ENCODE data around the gene TSPOAP1. TPM values are rescaled to one million over a fixed set of nuclear protein-coding genes. Genes with fewer than 3 reads are reported as not detected.

Gene TSPOAP1
- total and polyA plus RNA-seq, 10 of the 15 experiments (the other 5 are each of a cell fraction or from before 2014, with no cell fraction given), result 0.58 to 16.4 (median 4.2) TPM; not detected in 1

DNA sequence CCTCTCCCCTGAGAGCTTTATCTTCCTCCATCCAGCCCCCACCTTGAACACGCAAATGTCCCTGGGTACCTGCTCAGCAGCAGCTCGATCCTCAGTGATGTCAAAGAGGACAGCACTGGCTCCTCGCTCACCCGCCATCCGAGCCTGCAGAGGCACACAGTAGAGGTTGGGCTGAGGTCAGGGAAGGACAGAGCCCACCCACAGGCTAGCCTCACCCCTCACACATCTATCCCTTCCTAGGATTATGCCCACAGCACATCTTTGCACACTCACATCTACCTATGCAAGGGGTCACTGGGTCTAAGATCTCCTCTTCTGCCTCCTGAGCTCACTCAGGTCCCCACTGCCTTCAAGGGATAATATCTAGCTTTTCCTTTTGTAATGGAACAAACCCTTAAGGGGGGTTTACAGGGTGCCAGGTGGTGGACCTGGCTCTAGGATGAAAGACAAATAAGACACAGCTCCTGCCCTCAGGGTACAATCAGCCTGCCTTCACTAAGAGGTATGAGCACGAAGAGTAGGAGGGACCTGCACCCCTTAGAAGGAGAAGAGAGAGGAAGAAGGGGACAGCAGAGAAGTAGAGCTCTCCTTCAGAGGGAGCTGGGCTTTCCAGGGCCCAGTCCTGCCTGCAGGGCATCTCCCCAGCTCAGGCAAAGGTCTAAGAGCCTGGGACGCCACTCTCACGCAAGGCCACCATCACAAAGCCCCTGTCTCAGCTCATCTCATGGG lies 35.0 kb upstream of the TSPOAP1 start (continued):
- TF ChIP-seq, protein P1, sequence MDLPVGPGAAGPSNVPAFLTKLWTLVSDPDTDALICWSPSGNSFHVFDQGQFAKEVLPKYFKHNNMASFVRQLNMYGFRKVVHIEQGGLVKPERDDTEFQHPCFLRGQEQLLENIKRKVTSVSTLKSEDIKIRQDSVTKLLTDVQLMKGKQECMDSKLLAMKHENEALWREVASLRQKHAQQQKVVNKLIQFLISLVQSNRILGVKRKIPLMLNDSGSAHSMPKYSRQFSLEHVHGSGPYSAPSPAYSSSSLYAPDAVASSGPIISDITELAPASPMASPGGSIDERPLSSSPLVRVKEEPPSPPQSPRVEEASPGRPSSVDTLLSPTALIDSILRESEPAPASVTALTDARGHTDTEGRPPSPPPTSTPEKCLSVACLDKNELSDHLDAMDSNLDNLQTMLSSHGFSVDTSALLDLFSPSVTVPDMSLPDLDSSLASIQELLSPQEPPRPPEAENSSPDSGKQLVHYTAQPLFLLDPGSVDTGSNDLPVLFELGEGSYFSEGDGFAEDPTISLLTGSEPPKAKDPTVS (IDR thresholded peaks at IDR 0.05; ENCODE audit: low read depth, low read length), result no peak
- TF ChIP-seq BCL11A (IDR thresholded peaks at IDR 0.05; ENCODE audit: low read depth, low read length), result no peak
- no peak for TF ChIP-seq EP300 (IDR thresholded peaks at IDR 0.05; ENCODE audit: borderline replicate concordance in 1 of 2, control insufficient read depth in 1 of 2, low read depth in 2 of 2, low read length in 2 of 2)
- TF ChIP-seq, protein P2, sequence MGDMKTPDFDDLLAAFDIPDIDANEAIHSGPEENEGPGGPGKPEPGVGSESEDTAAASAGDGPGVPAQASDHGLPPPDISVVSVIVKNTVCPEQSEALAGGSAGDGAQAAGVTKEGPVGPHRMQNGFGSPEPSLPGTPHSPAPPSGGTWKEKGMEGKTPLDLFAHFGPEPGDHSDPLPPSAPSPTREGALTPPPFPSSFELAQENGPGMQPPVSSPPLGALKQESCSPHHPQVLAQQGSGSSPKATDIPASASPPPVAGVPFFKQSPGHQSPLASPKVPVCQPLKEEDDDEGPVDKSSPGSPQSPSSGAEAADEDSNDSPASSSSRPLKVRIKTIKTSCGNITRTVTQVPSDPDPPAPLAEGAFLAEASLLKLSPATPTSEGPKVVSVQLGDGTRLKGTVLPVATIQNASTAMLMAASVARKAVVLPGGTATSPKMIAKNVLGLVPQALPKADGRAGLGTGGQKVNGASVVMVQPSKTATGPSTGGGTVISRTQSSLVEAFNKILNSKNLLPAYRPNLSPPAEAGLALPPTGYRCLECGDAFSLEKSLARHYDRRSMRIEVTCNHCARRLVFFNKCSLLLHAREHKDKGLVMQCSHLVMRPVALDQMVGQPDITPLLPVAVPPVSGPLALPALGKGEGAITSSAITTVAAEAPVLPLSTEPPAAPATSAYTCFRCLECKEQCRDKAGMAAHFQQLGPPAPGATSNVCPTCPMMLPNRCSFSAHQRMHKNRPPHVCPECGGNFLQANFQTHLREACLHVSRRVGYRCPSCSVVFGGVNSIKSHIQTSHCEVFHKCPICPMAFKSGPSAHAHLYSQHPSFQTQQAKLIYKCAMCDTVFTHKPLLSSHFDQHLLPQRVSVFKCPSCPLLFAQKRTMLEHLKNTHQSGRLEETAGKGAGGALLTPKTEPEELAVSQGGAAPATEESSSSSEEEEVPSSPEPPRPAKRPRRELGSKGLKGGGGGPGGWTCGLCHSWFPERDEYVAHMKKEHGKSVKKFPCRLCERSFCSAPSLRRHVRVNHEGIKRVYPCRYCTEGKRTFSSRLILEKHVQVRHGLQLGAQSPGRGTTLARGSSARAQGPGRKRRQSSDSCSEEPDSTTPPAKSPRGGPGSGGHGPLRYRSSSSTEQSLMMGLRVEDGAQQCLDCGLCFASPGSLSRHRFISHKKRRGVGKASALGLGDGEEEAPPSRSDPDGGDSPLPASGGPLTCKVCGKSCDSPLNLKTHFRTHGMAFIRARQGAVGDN (IDR thresholded peaks at IDR 0.05), result no peak

Measured in GM12878 (cell line).